Measurements from ENCODE around the gene HIP1. TPM values are rescaled to one million over a fixed set of nuclear protein-coding genes. Genes with fewer than 3 reads are reported as not detected.

Gene HIP1
- total and polyA plus RNA-seq, 9 of the 15 experiments (the other 6 are each of a cell fraction or from before 2014, with no cell fraction given), result 2.4 to 13.7 (median 9.5) TPM

DNA sequence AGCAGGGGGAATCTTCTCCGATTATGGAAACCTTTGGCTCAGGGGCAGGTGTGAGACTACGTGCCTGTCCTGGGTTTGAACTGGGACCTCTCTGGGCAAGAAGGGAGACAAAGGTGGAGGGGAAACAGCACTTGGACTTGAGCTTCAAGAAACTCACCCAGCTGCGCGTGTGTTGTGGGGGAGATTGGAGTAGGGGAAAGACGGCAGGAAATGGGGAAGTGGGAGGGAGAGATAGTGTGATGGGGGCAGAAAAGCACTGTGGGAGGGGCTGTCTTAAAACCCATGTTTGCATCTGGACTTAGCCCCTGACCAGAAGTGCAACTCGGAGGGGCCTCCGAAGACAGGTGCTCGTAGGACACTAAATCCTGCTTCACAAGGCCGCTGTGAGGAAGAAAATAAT lies 107.0 kb downstream of the HIP1 start (continued):
- no peak for TF ChIP-seq ZNF197 (CRISPR knock-in tag; IDR thresholded peaks at IDR 0.05; ENCODE audit: low read depth)
- TF ChIP-seq GTF2A2 (tag; IDR thresholded peaks at IDR 0.05), result no peak
- TF ChIP-seq ILF3 (IDR thresholded peaks at IDR 0.05; ENCODE audit: borderline replicate concordance), result no peak
- TF ChIP-seq, protein P1, sequence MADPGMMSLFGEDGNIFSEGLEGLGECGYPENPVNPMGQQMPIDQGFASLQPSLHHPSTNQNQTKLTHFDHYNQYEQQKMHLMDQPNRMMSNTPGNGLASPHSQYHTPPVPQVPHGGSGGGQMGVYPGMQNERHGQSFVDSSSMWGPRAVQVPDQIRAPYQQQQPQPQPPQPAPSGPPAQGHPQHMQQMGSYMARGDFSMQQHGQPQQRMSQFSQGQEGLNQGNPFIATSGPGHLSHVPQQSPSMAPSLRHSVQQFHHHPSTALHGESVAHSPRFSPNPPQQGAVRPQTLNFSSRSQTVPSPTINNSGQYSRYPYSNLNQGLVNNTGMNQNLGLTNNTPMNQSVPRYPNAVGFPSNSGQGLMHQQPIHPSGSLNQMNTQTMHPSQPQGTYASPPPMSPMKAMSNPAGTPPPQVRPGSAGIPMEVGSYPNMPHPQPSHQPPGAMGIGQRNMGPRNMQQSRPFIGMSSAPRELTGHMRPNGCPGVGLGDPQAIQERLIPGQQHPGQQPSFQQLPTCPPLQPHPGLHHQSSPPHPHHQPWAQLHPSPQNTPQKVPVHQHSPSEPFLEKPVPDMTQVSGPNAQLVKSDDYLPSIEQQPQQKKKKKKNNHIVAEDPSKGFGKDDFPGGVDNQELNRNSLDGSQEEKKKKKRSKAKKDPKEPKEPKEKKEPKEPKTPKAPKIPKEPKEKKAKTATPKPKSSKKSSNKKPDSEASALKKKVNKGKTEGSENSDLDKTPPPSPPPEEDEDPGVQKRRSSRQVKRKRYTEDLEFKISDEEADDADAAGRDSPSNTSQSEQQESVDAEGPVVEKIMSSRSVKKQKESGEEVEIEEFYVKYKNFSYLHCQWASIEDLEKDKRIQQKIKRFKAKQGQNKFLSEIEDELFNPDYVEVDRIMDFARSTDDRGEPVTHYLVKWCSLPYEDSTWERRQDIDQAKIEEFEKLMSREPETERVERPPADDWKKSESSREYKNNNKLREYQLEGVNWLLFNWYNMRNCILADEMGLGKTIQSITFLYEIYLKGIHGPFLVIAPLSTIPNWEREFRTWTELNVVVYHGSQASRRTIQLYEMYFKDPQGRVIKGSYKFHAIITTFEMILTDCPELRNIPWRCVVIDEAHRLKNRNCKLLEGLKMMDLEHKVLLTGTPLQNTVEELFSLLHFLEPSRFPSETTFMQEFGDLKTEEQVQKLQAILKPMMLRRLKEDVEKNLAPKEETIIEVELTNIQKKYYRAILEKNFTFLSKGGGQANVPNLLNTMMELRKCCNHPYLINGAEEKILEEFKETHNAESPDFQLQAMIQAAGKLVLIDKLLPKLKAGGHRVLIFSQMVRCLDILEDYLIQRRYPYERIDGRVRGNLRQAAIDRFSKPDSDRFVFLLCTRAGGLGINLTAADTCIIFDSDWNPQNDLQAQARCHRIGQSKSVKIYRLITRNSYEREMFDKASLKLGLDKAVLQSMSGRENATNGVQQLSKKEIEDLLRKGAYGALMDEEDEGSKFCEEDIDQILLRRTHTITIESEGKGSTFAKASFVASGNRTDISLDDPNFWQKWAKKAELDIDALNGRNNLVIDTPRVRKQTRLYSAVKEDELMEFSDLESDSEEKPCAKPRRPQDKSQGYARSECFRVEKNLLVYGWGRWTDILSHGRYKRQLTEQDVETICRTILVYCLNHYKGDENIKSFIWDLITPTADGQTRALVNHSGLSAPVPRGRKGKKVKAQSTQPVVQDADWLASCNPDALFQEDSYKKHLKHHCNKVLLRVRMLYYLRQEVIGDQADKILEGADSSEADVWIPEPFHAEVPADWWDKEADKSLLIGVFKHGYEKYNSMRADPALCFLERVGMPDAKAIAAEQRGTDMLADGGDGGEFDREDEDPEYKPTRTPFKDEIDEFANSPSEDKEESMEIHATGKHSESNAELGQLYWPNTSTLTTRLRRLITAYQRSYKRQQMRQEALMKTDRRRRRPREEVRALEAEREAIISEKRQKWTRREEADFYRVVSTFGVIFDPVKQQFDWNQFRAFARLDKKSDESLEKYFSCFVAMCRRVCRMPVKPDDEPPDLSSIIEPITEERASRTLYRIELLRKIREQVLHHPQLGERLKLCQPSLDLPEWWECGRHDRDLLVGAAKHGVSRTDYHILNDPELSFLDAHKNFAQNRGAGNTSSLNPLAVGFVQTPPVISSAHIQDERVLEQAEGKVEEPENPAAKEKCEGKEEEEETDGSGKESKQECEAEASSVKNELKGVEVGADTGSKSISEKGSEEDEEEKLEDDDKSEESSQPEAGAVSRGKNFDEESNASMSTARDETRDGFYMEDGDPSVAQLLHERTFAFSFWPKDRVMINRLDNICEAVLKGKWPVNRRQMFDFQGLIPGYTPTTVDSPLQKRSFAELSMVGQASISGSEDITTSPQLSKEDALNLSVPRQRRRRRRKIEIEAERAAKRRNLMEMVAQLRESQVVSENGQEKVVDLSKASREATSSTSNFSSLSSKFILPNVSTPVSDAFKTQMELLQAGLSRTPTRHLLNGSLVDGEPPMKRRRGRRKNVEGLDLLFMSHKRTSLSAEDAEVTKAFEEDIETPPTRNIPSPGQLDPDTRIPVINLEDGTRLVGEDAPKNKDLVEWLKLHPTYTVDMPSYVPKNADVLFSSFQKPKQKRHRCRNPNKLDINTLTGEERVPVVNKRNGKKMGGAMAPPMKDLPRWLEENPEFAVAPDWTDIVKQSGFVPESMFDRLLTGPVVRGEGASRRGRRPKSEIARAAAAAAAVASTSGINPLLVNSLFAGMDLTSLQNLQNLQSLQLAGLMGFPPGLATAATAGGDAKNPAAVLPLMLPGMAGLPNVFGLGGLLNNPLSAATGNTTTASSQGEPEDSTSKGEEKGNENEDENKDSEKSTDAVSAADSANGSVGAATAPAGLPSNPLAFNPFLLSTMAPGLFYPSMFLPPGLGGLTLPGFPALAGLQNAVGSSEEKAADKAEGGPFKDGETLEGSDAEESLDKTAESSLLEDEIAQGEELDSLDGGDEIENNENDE (IDR thresholded peaks at IDR 0.05; ENCODE audit: low read depth, low read length), result no peak
- no peak for TF ChIP-seq PKNOX1 (IDR thresholded peaks at IDR 0.05)
- TF ChIP-seq, protein P2, sequence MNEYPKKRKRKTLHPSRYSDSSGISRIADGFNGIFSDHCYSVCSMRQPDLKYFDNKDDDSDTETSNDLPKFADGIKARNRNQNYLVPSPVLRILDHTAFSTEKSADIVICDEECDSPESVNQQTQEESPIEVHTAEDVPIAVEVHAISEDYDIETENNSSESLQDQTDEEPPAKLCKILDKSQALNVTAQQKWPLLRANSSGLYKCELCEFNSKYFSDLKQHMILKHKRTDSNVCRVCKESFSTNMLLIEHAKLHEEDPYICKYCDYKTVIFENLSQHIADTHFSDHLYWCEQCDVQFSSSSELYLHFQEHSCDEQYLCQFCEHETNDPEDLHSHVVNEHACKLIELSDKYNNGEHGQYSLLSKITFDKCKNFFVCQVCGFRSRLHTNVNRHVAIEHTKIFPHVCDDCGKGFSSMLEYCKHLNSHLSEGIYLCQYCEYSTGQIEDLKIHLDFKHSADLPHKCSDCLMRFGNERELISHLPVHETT (CRISPR knock-in tag; conservative IDR thresholded peaks at IDR 0.05 in 1 of 2, IDR thresholded peaks at IDR 0.05 in 1 of 2), result no peak
- TF ChIP-seq, protein P3, sequence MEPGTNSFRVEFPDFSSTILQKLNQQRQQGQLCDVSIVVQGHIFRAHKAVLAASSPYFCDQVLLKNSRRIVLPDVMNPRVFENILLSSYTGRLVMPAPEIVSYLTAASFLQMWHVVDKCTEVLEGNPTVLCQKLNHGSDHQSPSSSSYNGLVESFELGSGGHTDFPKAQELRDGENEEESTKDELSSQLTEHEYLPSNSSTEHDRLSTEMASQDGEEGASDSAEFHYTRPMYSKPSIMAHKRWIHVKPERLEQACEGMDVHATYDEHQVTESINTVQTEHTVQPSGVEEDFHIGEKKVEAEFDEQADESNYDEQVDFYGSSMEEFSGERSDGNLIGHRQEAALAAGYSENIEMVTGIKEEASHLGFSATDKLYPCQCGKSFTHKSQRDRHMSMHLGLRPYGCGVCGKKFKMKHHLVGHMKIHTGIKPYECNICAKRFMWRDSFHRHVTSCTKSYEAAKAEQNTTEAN (CRISPR knock-in tag; IDR thresholded peaks at IDR 0.05), result no peak
- TF ChIP-seq XRCC5 (IDR thresholded peaks at IDR 0.05; ENCODE audit: low read depth, low read length), result no peak
- TF ChIP-seq HNRNPL (IDR thresholded peaks at IDR 0.05; ENCODE audit: low read depth, low read length), result no peak
- TF ChIP-seq POLR2A (conservative IDR thresholded peaks at IDR 0.05), result no peak
- no peak for TF ChIP-seq MCM5 (IDR thresholded peaks at IDR 0.05; ENCODE audit: low read depth)
- no peak; a peak in 1 of 3 replicates for TF ChIP-seq CBX3 (IDR thresholded peaks at IDR 0.05; ENCODE audit: borderline replicate concordance in 1 of 2, low read length in 2 of 2)
- TF ChIP-seq ETV1 (tag; conservative IDR thresholded peaks at IDR 0.05; ENCODE audit: low read depth), result peak; percentile 69
- TF ChIP-seq U2AF1 (optimal IDR thresholded peaks at IDR 0.05; ENCODE audit: low read depth, low read length), result no peak
